ENCODE data around the gene BEND6.

DNA sequence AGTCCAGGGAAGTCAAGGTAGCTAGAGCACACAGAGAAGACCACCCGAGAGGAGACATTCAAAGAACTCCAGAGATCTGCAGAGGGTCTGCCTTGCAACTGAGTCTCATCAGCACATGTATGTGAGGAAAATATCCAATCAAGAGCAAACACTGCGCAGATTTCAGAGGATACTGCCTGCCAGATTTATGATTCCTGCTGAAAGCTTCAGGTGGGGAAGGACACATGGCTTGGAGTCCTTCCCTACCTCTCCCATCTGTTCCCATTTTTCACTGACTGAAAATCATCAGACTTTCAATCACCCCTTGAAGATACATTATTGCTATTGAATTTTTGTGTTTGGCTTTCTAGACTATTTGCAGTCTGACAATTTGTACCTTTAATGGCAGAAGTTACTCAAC, 84.0 kb downstream of the BEND6 start:
- TF ChIP-seq FOXA1 (IDR thresholded peaks at IDR 0.05): no peak
- TF ChIP-seq HDGF (IDR thresholded peaks at IDR 0.05; ENCODE audit: borderline replicate concordance): no peak
- no peak for TF ChIP-seq ZNF384 (IDR thresholded peaks at IDR 0.05)
- TF ChIP-seq FOXM1 (IDR thresholded peaks at IDR 0.05; ENCODE audit: borderline replicate concordance): no peak
